NT2/D1 (cell line): ENCODE data around the gene SLC30A7.

Source experiments
- YY1 ChIP-seq: IDR thresholded peaks from 2 replicates; pipeline ENCODE4 v1.6.1; 2011; ENCODE audit not compliant: insufficient read length, insufficient read depth
- ZNF274 ChIP-seq: IDR thresholded peaks from 2 replicates; pipeline ENCODE4 v1.6.1; 2011; ENCODE audit warnings: mild to moderate bottlenecking, low read depth, low read length

DNA sequence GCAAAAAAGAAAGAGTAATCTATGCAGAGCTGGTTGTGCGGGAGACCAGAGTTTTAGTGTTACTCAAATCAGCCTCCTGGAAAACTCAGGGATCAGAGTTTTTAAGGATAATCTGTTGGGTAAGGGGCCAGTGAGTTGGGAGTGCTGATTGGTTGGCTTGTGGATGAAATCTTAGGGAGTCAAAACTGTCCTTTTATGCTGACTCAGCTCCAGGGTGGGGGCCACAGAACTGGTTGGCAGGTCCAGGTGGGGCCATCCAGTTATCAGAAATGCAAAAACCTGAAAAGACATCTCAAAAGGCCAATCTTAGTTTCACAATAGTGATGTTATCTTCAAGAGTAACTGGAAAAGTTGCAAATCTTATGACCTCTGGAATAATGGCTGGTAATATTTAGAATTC, 4.5 kb upstream of the SLC30A7 start:
- TF ChIP-seq ZNF274: no peak
- TF ChIP-seq YY1: no peak
